Nephron (organoid): ENCODE data around the gene ZNF48.

ENCODE experiments used
- H3K27ac Mint-ChIP-seq, 3 experiments: 2 replicates each; pipeline ENCODE4 v1.8.0; 2020; ENCODE audit warnings: mixed read lengths in 3 of 3, mild to moderate bottlenecking in 2 of 3, moderate library complexity in 1 of 3
- H3K27me3 Mint-ChIP-seq: 2 replicates; pipeline ENCODE4 v1.8.0; 2021; ENCODE audit warnings: low read depth, mild to moderate bottlenecking, moderate library complexity, mixed read lengths
- H3K36me3 Mint-ChIP-seq: 2 replicates; pipeline ENCODE4 v1.8.0; 2020; ENCODE audit warnings: low read depth, mixed read lengths
- H3K4me1 Mint-ChIP-seq: 2 replicates; pipeline ENCODE4 v1.8.0; 2020; ENCODE audit warnings: mixed read lengths
- H3K4me3 Mint-ChIP-seq, 3 experiments: 2 replicates each; pipeline ENCODE4 v1.8.0; 2020; ENCODE audit warnings: mild to moderate bottlenecking in 3 of 3, mixed read lengths in 3 of 3, moderate library complexity in 2 of 3
- H3K9me3 Mint-ChIP-seq: 2 replicates; pipeline ENCODE4 v1.8.0; 2020; ENCODE audit warnings: mixed read lengths
- TF ChIP-seq, protein P1 (sequence below), 3 experiments: fragments of 200-600 bp; sonication (generic); IDR thresholded peaks; one replicate each; pipeline ENCODE4 v1.5.0; 2021; ENCODE audit warnings: antibody characterized with exemption in 3 of 3; ENCODE audit not compliant: unreplicated experiment in 3 of 3

ZNF48 gene

GRCh38 chr16:30350134-30350871 lies 44.9 kb upstream of the ZNF48 start:
- Mint-ChIP-seq H3K27me3 (no peaks in the 10 kb centered on the region), H3K4me1 (peaks cover 18% of the 10 kb centered on the region), H3K36me3 (peaks cover 38% of the 10 kb centered on the region), H3K27ac (peak overlapping the region in 1 of 3 experiments; percentile 75), H3K4me3 (peak overlapping the region; percentile 57 to 62 (median 62)), H3K9me3 (no peaks in the 10 kb centered on the region)
- TF ChIP-seq, protein P1, sequence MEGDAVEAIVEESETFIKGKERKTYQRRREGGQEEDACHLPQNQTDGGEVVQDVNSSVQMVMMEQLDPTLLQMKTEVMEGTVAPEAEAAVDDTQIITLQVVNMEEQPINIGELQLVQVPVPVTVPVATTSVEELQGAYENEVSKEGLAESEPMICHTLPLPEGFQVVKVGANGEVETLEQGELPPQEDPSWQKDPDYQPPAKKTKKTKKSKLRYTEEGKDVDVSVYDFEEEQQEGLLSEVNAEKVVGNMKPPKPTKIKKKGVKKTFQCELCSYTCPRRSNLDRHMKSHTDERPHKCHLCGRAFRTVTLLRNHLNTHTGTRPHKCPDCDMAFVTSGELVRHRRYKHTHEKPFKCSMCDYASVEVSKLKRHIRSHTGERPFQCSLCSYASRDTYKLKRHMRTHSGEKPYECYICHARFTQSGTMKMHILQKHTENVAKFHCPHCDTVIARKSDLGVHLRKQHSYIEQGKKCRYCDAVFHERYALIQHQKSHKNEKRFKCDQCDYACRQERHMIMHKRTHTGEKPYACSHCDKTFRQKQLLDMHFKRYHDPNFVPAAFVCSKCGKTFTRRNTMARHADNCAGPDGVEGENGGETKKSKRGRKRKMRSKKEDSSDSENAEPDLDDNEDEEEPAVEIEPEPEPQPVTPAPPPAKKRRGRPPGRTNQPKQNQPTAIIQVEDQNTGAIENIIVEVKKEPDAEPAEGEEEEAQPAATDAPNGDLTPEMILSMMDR (IDR thresholded peaks at IDR 0.05; ENCODE audit: unreplicated experiment in 3 of 3) = no peak

GRCh38 chr16:30351001-30351441 lies 44.2 kb upstream of the ZNF48 start:
- Mint-ChIP-seq H3K36me3 (peaks cover 39% of the 10 kb centered on the region), H3K9me3 (no peaks in the 10 kb centered on the region), H3K4me3 (peak overlapping the region in 1 of 3 experiments; percentile 44), H3K4me1 (peaks cover 23% of the 10 kb centered on the region), H3K27me3 (no peaks in the 10 kb centered on the region), H3K27ac (no peak overlapping the region)
- TF ChIP-seq, protein P1 (IDR thresholded peaks at IDR 0.05; ENCODE audit: unreplicated experiment in 3 of 3) = no peak

- Mint-ChIP-seq H3K27ac (no peak overlapping the region), H3K4me1 (peaks cover 27% of the 10 kb centered on the region), H3K27me3 (no peaks in the 10 kb centered on the region), H3K4me3 (peak overlapping the region; percentile 71 to 84 (median 80)), H3K9me3 (no peaks in the 10 kb centered on the region), H3K36me3 (peaks cover 40% of the 10 kb centered on the region)
- TF ChIP-seq, protein P1 (IDR thresholded peaks at IDR 0.05; ENCODE audit: unreplicated experiment in 3 of 3) = no peak
Observed at GRCh38 chr16:30351586-30352419, 43.4 kb upstream of the ZNF48 start.

GRCh38 chr16:30352488-30353401 lies 42.5 kb upstream of the ZNF48 start:
- peak overlapping the region; percentile 71 to 84 (median 80) for H3K4me3 Mint-ChIP-seq
- H3K36me3 Mint-ChIP-seq = peaks cover 48% of the 10 kb centered on the region
- peaks cover 27% of the 10 kb centered on the region for H3K4me1 Mint-ChIP-seq
- H3K27ac Mint-ChIP-seq = peak overlapping the region in 1 of 3 experiments; percentile 41
- TF ChIP-seq, protein P1 (IDR thresholded peaks at IDR 0.05; ENCODE audit: unreplicated experiment in 3 of 3) = peak in 1 of 3 experiments; percentile 20
- H3K9me3 Mint-ChIP-seq = no peaks in the 10 kb centered on the region
- no peaks in the 10 kb centered on the region for H3K27me3 Mint-ChIP-seq

GRCh38 chr16:30353438-30354129 lies 41.6 kb upstream of the ZNF48 start:
- Mint-ChIP-seq H3K27ac (no peak overlapping the region), H3K27me3 (no peaks in the 10 kb centered on the region), H3K4me1 (peaks cover 27% of the 10 kb centered on the region), H3K4me3 (peak overlapping the region; percentile 91 to 96 (median 94)), H3K36me3 (peaks cover 48% of the 10 kb centered on the region), H3K9me3 (no peaks in the 10 kb centered on the region)
- TF ChIP-seq, protein P1 (IDR thresholded peaks at IDR 0.05; ENCODE audit: unreplicated experiment in 3 of 3) = no peak
